Neural crest cell (in vitro differentiated cells): ENCODE measurements around the gene ITGA7. TPM values are rescaled to one million over a fixed set of nuclear protein-coding genes. Genes with fewer than 3 reads are reported as not detected.
"Not testable (repeated sequence)": the region's sequence is repeated elsewhere in the genome, so short reads cannot be mapped to it uniquely, and the experiment has no call there.

ENCODE experiments used
- DNase-seq: peaks from one replicate; pipeline ENCODE4 v3.0.0; 2021; ENCODE audit warnings: low read depth, mixed read lengths, low spot score
- H3K27ac Mint-ChIP-seq: one replicate; pipeline ENCODE4 v1.8.0; 2021; ENCODE audit warnings: mild to moderate bottlenecking, mixed read lengths; ENCODE audit not compliant: unreplicated experiment
- H3K27me3 Mint-ChIP-seq: 2 replicates; pipeline ENCODE4 v1.8.0; 2021; ENCODE audit warnings: low read depth, mild to moderate bottlenecking, mixed read lengths
- H3K36me3 Mint-ChIP-seq: 2 replicates; pipeline ENCODE4 v1.8.0; 2021; ENCODE audit warnings: low read depth, mild to moderate bottlenecking, mixed read lengths
- H3K4me1 Mint-ChIP-seq: 2 replicates; pipeline ENCODE4 v1.8.0; 2021; ENCODE audit warnings: mixed read lengths
- H3K4me3 Mint-ChIP-seq: one replicate; pipeline ENCODE4 v1.8.0; 2021; ENCODE audit warnings: mild to moderate bottlenecking, mixed read lengths
- H3K9me3 Mint-ChIP-seq: 2 replicates; pipeline ENCODE4 v1.8.0; 2021; ENCODE audit warnings: mixed read lengths
- total RNA-seq: library from RNA; stranded (reverse); gene quantifications from 2 replicates; pipeline ENCODE4 v1.2.1, GENCODE V29; 2021
- TF ChIP-seq, protein P1 (sequence below): fragments of 200-600 bp; sonication (generic); conservative IDR thresholded peaks from 2 replicates; pipeline ENCODE4 v1.5.0; 2021; ENCODE audit warnings: antibody characterized with exemption, mild to moderate bottlenecking

Gene ITGA7
- total RNA-seq, 1 donor from 2014 or later: 63.7 TPM

DNA sequence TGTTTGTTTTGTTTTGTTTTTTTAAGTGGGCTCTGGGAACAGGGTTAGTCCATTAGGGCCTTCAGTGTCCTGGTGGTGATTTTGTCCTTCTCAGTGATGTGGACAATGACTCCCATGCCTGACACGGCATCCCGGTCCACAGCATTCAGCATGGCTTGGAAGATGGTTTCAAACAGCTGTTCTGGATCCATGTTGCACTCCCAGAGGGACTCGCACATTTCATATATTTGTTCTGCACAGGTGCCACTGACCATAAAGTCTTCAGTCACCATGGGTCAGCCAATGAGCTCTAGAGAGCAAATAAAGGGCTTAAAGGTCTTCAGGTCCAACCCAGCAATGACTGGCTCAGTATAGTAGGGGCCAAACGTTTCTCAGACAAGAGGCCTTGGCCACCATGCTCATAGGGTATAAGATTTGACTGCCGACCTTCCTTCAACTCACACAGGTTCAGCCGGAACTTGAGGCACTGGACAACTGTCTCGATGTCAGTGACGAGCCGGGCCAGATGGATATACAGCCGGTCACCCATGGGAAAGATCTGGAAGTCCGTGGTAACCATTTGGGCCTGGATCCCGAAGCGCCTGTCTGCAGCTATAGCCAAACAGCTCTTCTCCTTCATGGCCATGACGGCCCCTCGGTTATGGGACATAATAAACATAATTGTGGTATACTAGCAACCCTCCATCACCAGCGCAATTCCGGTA lies 53.0 kb downstream of the ITGA7 start:
- peaks cover 10% of the 10 kb centered on the region for H3K27me3 Mint-ChIP-seq
- no peak for DNase-seq
- no peaks in the 10 kb centered on the region for H3K4me1 Mint-ChIP-seq
- H3K4me3 Mint-ChIP-seq: no peak overlapping the region
- H3K27ac Mint-ChIP-seq: no peak overlapping the region
- peaks cover under 1% of the 10 kb centered on the region for H3K36me3 Mint-ChIP-seq
- peaks cover 6% of the 10 kb centered on the region for H3K9me3 Mint-ChIP-seq
- TF ChIP-seq, protein P1, sequence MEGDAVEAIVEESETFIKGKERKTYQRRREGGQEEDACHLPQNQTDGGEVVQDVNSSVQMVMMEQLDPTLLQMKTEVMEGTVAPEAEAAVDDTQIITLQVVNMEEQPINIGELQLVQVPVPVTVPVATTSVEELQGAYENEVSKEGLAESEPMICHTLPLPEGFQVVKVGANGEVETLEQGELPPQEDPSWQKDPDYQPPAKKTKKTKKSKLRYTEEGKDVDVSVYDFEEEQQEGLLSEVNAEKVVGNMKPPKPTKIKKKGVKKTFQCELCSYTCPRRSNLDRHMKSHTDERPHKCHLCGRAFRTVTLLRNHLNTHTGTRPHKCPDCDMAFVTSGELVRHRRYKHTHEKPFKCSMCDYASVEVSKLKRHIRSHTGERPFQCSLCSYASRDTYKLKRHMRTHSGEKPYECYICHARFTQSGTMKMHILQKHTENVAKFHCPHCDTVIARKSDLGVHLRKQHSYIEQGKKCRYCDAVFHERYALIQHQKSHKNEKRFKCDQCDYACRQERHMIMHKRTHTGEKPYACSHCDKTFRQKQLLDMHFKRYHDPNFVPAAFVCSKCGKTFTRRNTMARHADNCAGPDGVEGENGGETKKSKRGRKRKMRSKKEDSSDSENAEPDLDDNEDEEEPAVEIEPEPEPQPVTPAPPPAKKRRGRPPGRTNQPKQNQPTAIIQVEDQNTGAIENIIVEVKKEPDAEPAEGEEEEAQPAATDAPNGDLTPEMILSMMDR: no peak

DNA sequence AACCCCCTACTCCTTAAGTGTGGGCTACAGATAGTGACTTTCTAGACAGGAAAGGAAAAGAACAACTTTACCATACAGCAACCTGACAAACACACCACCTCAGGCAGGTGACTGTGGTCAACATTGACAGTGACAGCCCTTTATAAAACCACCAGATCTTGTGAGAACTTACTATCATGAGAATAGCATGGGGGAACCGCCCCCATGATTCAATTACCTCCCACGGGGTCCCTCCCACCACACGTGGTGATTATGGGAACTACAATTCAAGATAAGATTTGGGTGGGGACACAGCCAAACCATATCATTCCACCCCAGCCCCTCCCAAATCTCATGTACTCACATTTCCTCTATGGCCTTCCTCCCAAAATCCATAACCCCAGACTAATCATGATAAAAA lies 54.7 kb downstream of the ITGA7 start:
- no peaks in the 10 kb centered on the region for H3K4me1 Mint-ChIP-seq
- H3K9me3 Mint-ChIP-seq: peaks cover 11% of the 10 kb centered on the region
- H3K27me3 Mint-ChIP-seq: peaks cover 6% of the 10 kb centered on the region
- H3K27ac Mint-ChIP-seq: no peak overlapping the region
- H3K4me3 Mint-ChIP-seq: no peak overlapping the region
- TF ChIP-seq, protein P1: no peak
- peaks cover 2% of the 10 kb centered on the region for H3K36me3 Mint-ChIP-seq
- no peak for DNase-seq

DNA sequence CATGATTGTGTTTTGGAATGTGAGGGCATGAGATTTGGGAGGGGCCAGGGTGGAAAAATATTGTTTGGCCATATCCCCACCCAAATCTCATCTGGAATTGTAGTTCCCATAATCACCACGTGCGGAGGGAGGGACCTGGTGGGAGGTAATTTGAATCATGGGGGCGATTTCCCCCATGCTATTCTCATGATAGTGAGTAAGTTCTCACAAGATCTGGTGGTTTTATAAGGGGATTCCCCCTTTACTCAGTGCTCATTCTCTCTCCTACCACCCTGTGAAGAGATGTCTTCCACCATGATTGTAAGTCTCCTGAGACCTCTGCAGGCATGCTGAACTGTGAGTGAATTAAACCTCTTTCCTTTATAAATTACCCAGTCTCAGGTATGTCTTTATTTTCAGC lies 55.4 kb downstream of the ITGA7 start:
- peaks cover 6% of the 10 kb centered on the region for H3K27me3 Mint-ChIP-seq
- TF ChIP-seq, protein P1: no peak
- no peak overlapping the region for H3K27ac Mint-ChIP-seq
- no peak overlapping the region for H3K4me3 Mint-ChIP-seq
- peaks cover 2% of the 10 kb centered on the region for H3K36me3 Mint-ChIP-seq
- peaks cover 11% of the 10 kb centered on the region for H3K9me3 Mint-ChIP-seq
- no peak for DNase-seq
- H3K4me1 Mint-ChIP-seq: no peaks in the 10 kb centered on the region

DNA sequence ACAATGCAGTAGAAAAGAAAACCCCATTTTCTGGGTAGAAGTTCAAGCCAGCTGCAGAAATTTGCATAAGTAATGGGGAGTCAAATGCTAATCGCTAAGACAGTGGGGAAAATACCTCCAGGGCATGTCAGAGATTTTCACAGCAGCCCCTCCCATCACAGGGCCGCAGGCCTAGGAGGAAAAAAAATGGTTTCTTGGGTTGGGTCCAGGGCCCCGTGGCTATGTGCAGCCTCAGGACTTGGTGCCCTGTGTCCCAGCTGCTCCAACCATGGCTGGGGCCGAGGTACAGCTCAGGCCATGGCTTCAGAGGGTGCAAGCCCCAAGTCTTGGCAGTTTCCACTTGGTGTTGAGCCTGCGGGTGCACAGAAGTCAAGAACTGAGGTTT lies 56.4 kb downstream of the ITGA7 start:
- peaks cover 6% of the 10 kb centered on the region for H3K36me3 Mint-ChIP-seq
- peaks cover 11% of the 10 kb centered on the region for H3K9me3 Mint-ChIP-seq
- TF ChIP-seq, protein P1: no peak
- H3K4me3 Mint-ChIP-seq: no peak overlapping the region
- H3K4me1 Mint-ChIP-seq: peaks cover 3% of the 10 kb centered on the region
- peaks cover 4% of the 10 kb centered on the region for H3K27me3 Mint-ChIP-seq
- H3K27ac Mint-ChIP-seq: no peak overlapping the region
- no peak for DNase-seq

DNA sequence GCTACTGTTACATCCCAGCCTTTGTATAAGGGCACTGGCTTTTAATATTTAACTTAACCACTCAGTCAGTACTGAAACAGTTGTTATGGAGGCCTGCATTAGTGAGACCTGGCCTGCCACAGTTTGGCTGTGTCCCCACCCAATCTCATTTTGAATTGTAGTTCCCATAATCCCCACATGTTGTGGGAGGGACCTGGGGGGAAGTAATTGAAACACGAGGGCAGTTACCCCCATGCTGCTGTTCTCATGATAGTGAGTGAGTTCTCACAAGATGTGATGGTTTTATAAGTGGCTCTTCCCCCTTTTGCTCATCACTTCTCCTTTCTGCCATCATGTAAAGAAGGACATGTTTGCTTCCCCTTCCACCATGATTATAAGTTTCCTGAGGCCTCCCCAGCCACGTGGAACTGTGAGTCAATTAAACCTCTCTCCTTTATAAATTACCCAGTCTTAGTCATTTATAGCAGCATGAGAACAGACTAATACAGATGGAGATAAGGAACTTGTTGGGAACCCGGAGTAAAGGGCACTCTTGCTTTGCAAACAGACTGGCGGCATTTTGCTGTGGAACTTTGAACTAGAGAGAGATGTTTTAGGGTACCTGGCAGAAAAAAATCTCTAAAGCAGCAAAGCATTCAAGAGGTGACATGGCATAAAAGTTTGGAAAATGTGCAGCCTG lies 56.9 kb downstream of the ITGA7 start:
- peaks cover 13% of the 10 kb centered on the region for H3K9me3 Mint-ChIP-seq
- H3K4me3 Mint-ChIP-seq, H3K4me1 Mint-ChIP-seq, H3K36me3 Mint-ChIP-seq, H3K27me3 Mint-ChIP-seq, DNase-seq, H3K27ac Mint-ChIP-seq: not testable (repeated sequence)

DNA sequence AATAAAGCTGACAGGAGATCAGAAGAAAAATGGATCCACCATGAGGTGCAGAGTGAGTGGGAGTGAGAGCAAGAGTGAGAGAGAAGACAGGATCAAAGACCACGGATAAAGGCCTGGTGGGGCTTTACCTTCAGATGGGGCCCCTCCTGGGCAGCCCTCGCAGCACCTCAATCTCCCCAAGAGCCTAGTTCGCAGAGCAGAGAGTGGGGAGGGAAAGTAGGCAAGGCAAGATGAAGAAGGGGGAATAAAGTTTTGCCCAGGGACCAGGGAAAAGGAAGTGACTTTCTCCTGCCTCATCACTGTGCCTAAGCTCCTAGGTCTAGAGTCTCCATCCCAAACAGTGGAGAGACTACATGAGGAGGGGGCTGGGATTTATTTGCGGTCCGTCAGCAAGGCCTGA lies 60.7 kb downstream of the ITGA7 start:
- H3K4me1 Mint-ChIP-seq: peaks cover 6% of the 10 kb centered on the region
- no peak overlapping the region for H3K27ac Mint-ChIP-seq
- peaks cover 16% of the 10 kb centered on the region for H3K9me3 Mint-ChIP-seq
- TF ChIP-seq, protein P1: no peak
- no peak for DNase-seq
- peaks cover 6% of the 10 kb centered on the region for H3K36me3 Mint-ChIP-seq
- no peak overlapping the region for H3K4me3 Mint-ChIP-seq
- H3K27me3 Mint-ChIP-seq: peaks cover 2% of the 10 kb centered on the region
